GM06990 (cell line): ENCODE results near the gene SLC33A1.
A peak's percentile ranks its signal among the peaks of the same experiment; 100 is the strongest.

Experiments
- DNase-seq: peaks from one replicate; pipeline ENCODE4 v3.0.0-alpha.2; 2011; ENCODE audit not compliant: insufficient read length; ENCODE audit errors: extremely low read depth
- H3K27me3 ChIP-seq: replicated peaks from 2 replicates; pipeline ENCODE4 v1.6.0; 2011; ENCODE audit warnings: low read length; ENCODE audit not compliant: control insufficient read depth, insufficient read depth
- H3K36me3 ChIP-seq: 2 replicates; pipeline ENCODE4 v1.5.1; 2011; ENCODE audit warnings: low read length; ENCODE audit not compliant: control insufficient read depth, insufficient read depth
- H3K4me3 ChIP-seq: replicated peaks from 2 replicates; pipeline ENCODE4 v1.5.1; 2011; ENCODE audit warnings: low read depth, mild to moderate bottlenecking, control low read depth, low read length
- CTCF ChIP-seq: IDR thresholded peaks from 2 replicates; pipeline ENCODE4 v1.5.1; 2011; ENCODE audit warnings: low read length, control low read depth, mild to moderate bottlenecking, inconsistent platforms; ENCODE audit not compliant: insufficient read depth, poor library complexity, severe bottlenecking

Gene SLC33A1

GRCh38 chr3:155876503-155876902 lies 22.3 kb upstream of the SLC33A1 start:
- Histone ChIP-seq H3K27me3 (no peaks in the 10 kb centered on the region), H3K36me3 (no peaks in the 10 kb centered on the region), H3K4me3 (no peak overlapping the region)
- DNase-seq, result no peak
- no peak for TF ChIP-seq CTCF

DNA sequence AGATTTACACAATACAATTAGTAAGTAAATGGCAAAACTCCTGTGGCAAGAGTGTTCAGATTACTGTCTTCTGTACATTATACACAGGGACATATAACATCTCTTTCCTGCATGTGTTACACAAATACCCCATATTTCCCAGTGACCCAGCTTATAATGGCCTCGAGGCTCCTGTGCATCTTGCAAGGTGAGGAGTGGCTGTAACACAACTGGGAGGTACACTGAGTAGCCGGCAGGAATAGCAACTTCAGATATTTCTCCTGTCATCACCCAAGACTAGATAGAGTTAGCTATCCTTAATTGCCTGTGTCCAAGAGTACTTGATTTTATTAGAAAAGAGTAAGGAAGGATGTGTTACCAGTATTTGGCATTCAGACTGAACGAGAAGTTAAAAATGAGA lies 21.8 kb upstream of the SLC33A1 start:
- TF ChIP-seq CTCF, result no peak
- Histone ChIP-seq H3K27me3 (no peaks in the 10 kb centered on the region), H3K4me3 (no peak overlapping the region), H3K36me3 (no peaks in the 10 kb centered on the region)
- no peak for DNase-seq

DNA sequence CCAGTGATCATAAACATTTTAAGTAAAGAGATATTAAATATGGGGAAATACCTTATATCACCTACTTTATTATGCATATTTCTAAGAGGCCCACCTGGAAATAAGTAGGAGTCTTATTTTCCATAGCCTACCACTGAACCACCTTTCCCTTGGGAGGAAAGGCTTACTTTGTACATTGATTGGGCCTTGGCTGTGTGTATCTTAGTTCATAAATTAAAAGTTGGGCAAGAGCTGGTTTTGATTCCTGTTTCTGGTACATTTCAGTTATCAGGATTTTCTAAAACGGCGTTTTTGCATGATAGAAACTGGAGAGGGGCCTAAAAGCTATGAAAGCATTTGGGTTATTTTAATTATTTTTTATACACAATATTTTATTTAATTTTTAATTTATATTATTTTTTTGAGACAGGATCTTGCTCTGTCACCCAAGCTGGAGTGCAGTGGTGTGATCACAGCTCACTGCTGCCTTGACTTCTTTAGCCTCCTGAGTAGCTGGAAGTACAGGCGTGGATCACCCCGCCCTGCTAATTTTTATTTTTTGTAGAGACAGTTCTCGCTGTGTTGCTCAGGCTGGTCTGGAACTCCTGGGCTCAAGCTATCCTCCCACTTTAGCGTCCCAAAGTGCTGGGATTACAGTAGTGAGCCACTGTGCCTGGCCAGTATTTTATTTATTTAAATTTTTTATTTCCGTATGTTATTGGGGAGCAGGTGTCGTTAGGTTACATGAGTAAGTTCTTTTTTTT lies 18.8 kb upstream of the SLC33A1 start:
- no peaks in the 10 kb centered on the region for H3K36me3 ChIP-seq
- H3K27me3 ChIP-seq, result no peaks in the 10 kb centered on the region
- H3K4me3 ChIP-seq, result no peak overlapping the region; the same call in 1 of the 2 replicates
- no peak for DNase-seq
- no peak for TF ChIP-seq CTCF

DNA sequence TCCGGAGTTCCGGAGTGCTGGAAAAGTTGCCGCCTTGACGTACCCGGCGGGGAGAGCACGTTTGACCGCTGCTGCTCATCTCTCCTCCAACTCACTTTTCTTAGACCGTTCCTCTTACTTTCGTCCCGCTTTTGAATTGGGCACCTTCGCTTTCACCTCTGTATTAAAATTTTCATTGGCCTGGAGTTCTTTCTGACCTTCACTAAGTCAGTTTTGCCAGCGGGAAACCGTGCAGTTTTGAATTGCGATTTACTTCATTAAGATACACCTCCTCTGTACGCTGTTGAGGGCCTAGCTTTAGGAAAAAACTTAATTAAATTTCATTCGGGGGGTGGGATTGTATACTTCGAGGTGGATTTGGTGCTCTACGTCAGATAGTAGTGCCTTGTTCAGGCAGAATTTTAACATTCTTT lies 17.5 kb upstream of the SLC33A1 start:
- DNase-seq, result no peak
- TF ChIP-seq CTCF, result no peak
- H3K36me3 ChIP-seq, result no peaks in the 10 kb centered on the region
- peak overlapping the region; percentile 98 for H3K4me3 ChIP-seq
- no peaks in the 10 kb centered on the region for H3K27me3 ChIP-seq

GRCh38 chr3:155870945-155871745 lies 16.9 kb upstream of the SLC33A1 start:
- no peaks in the 10 kb centered on the region for H3K27me3 ChIP-seq
- H3K4me3 ChIP-seq, result peak overlapping the region; percentile 98
- DNase-seq, result peak; percentile 69
- H3K36me3 ChIP-seq, result no peaks in the 10 kb centered on the region
- TF ChIP-seq CTCF, result no peak
